EL (cell line): ENCODE measurements around the gene PSG3.
"Not testable (repeated sequence)": the region's sequence is repeated elsewhere in the genome, so short reads cannot be mapped to it uniquely, and the experiment has no call there.

Experiments
- DNase-seq: peaks from one replicate; pipeline ENCODE4 v3.0.0-alpha.2; 2016

PSG3 gene

DNA sequence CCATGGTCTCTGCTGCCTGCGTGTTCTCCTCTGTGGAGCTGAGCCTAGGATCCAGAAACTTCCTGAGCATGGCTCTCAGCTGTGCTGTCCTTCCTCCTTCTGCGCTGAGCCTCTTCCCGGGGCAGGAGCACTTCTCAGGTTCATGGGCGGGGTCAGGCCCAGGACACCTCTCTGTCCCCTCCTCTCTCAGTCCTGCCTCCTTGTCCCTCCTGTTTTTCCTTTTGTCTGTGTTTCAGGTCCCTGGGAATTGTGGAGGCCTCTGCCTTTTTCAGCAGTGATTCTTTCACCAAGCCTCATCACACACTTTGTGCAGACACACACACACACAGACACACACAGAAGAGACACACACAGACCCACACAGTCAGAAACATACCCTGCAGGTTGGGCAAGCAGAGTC, at the start of gene PSG3:
PSG3 (minus strand) TSS at position 101 of the 400 bp plus-strand sequence; CDS start at position 4, 97 bp downstream.
- not testable (repeated sequence) for DNase-seq

DNA sequence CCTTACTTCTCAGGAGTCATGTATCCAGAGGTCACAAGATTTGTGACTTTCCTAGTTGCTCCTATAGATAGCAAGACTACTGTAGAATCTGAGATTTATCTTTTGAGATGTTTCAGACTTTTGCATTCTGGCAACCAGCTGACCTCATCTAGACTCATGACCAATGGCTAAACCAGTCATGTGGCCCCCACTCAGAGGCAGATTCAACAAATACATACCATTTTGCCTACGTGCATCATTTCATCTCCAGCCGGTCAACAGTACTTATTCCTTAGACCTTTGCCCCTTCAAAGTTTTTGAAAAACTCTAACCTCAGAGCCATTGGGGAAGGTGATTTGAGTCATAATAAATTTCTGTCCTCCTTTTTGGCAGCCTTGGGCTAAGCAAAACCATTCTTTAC, 48.5 kb upstream of the PSG3 start:
- DNase-seq = not testable (repeated sequence)

DNA sequence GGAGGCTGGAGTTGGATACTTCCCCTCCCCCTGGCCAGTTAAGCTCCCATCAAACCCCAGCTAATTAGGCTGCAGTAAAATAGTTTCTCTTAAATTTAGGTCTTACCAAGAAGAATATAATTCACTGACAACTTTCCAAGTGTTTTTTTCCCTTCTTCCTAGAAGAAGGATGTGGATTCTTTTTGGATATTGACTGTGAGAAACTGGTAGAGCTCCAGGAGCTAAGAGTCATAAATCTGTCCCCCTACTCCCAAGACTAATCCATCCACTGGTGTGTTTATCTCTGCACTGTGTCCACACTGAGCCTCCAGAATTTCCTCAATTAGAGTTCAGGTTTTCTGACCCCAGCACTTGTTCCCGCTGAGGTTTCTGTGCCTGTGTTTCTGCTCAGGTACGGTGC, 47.5 kb upstream of the PSG3 start:
- DNase-seq = not testable (repeated sequence)

DNA sequence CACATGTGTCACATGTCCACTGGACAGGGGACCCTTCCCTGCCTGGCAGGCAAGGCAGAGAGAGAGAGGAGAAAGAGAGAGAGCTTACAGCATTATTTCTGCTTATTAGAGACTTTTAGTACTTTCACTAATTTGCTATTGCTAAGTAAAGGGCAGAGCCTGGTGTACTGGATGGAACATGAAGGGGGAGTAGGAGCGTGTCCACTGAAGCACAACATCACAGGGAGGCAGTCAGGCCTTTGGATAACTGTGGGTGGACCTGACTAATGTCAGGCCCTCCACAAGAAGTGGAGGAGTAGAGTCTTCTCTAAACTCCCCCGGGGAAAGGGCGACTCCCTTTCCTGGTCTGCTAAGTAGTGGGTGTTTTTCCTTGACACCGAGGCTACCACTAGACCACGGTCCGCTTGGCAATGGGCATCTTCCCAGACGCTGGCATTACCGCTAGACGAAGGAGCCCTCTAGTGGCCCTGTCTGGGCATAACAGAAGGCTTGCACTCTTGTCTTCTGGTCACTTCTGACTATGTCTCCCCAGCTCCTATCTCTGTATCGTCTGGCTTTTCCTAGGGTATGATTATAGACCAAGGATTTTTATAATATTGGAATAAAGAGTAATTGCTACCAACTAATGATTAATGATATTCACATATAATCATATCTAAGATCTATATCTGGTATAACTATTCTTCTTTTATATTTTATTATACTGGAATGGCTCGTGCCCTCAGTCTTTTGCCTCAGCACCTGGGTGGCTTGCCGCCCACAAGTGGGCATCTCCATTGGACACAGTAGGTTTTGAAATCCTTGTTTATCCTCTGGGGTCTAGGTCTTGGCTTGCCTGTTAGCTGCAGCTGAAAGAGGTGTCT, 36.7 kb upstream of the PSG3 start:
- peak; percentile 81 for DNase-seq

DNA sequence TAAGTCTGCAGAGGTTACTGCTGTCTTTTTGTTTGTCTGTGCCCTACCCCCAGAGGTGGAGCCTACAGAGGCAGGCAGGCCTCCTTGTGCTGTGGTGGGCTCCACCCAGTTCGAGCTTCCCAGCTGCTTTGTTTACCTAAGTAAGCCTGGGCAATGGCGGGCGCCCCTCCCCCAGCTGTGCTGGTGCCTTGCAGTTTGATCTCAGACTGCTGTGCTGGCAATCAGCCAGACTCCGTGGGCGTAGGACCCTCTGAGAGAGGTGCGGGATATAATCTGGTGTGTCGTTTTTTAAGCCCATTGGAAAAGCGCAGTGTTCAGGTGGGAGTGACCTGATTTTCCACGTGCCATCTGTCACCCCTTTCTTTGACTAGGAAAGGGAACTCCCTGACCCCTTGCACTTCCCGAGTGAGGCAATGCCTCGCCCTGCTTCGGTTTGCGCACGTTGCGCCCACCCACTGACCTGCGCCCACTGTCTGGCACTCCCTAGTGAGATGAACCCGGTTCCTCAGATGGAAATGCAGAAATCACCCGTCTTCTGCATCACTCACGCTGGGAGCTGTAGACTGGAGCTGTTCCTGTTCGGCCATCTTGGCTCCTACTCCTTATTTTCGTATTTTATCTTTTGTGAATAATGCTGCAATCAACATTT, 34.4 kb upstream of the PSG3 start:
- DNase-seq = not testable (repeated sequence)

DNA sequence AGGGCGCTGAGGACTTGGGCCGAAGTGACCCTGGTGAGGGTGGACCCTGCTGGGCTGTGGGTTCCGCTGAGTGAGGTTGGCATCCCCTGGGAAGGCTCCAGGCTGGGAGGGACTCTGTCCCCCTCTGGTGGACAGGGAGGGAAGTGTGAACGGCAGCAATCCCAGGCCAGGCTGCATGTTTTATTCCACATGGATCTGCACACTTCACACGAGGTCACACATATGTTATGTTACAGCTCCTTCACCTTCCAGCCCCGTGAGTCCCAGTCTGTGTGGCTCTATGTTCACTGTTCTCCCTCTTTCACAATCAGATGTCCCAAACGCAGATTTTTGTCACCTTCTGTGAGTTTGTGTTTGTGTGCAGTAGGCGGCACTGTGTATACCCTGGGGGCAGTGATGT, 27.0 kb upstream of the PSG3 start:
- not testable (repeated sequence) for DNase-seq

DNA sequence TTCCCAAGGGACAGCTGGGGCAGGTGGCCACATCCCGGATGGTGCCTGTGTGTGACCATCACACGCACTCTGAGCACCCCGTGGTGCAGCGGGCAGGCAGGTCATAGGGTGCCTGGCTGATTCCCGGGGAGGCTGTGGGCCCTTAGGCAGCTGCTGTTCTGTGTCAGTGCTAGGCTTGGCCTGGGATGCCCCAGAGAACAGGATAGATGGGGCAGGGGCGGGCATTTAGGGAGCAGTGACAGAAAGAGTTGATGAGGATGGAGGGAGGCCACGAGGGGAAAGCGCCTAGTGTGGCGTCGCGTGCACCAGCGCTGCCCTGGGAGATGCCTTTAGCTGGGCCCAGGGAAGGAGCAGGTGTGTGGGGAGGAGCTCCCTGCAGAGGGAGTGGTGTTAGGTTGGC, 26.6 kb upstream of the PSG3 start:
- not testable (repeated sequence) for DNase-seq

DNA sequence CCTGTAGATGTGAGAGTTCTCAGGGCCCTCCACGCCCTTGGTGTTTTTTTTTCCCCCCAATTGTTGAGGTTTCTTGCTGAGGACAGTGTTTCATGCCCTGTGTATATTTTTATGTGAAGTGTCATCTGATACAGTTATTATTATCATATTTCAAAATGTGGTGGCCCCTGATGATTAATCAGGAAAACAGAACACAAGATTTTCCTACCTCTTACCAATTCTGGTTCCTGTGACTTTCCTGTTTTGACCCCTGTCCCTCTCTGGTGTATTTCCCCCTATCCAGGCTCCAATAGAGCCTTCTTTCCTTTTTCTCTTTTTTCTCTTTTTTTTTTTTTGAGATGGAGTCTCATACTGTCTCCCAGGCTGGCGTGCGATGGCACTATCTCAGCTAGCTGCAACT, 24.6 kb upstream of the PSG3 start:
- DNase-seq = no peak

DNA sequence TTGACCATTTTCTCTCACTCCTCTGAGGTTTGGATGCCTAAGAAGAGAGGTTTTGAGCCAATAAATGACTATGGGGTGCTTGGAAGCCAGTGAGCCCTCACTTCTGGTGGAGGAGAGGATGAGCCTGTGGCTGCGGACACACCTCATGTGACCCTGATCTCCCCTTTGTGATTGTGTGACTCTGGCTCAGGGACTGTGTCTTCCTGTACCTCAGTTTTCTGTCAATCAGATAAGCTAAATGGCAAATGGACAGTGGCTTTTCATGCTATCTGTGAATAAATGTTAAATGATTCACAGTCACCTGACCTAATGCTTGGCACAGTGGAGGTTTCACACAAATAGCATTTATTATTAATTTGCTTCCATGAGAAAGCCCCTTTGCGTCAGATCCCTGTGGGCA, 22.5 kb upstream of the PSG3 start:
- peak; percentile 58 for DNase-seq

DNA sequence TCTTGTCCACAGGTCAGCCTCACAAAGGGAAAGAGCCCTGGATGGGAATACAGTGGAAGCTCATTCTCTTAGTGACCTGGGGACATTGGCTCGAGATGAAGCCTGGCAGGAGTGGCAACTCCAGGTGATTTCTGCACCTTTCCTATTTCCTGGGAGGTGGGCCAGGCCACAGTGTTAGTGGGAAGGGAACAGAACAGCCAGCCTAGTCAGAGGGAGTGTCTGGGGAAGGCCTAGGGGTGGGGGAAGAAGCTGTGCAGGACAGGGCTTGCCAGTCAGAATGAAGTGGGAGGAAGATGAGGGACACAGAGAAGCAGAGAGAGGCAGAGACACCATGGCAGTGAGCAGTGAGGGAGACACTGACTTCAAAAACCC, 21.6 kb upstream of the PSG3 start:
- not testable (repeated sequence) for DNase-seq

DNA sequence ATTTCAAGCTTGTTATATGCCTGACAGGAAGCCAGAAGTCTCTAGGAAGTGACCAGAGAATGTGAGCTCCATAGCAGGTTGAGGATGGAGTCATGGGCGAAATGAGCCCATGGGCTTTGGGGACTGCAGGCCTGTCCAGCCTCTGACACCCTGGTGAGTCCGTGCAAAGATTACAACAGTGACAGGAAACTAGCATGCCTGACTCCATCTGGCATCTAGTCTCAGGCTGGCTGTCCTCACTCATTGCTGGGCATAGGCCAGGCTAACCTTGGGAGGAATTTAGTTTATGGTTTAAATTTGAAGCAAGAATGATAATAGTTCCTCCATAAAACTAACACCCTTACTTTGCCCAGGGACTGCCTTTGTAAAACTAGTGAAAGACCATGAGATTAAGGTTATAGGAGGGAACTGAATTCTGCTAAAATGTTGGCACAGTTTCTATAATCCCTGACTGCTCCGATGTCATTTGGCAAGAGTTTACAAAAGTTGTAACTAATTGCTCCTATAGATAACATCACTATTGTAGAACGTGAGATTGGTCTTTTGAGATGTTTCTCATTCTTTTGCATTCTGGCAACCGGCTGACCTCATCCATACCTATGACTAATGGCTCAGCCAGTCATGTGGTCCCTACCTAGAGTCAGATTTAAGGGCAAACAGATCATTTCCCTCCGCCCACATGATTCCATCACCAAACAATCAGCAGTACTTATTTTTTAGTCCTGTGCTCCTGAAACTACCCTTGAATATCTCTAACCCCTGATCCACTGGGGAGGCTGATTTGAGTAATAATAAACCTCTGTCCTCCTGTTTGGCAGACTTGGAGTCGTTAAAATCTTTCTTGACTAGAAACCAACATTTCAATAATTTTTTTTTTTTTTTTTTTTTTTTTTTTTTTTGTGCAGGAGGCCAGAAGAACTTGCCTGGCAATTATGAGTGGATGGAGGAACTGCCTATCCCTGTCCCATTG, 21.0 kb upstream of the PSG3 start:
- peak; percentile 97 for DNase-seq

DNA sequence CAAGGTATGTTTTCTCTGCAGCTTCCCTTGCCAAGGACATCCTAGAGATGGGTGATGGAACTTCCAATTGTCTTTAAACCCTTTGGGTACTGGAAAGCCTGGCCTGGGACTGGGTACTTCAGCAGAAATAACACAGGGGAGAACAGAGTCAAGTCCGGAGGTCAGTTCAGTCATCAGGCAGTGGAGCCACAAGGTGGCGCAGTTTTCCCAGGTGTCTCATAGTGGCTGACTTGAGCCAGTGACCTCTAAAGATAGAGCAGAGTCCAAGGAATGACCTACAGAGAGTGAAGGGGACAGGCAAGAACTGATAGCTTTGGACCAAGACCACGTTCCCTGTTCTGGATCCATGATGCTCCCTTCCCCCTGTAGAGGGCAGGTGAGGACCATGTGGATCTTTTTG, 18.4 kb upstream of the PSG3 start:
- DNase-seq = peak; percentile 45

DNA sequence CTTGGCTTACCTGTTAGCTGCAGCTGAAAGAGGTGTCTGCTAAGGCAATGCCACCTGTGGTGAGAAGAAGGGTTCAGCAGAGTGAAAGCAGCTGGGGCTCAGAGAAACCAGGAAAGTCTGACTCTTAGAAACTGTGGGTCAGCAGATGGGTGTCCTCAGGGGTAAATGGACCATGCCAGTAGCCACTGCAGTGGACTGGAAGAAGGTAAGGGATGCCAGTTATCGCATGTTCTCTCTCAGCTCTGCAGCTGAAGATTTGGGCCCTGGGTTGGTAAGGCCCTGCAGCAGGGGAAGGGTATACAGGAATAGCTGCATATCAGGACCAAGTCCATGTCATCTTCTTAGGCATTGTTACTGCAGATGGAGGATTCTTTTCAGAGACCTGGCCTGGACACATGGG, 12.0 kb upstream of the PSG3 start:
- not testable (repeated sequence) for DNase-seq

DNA sequence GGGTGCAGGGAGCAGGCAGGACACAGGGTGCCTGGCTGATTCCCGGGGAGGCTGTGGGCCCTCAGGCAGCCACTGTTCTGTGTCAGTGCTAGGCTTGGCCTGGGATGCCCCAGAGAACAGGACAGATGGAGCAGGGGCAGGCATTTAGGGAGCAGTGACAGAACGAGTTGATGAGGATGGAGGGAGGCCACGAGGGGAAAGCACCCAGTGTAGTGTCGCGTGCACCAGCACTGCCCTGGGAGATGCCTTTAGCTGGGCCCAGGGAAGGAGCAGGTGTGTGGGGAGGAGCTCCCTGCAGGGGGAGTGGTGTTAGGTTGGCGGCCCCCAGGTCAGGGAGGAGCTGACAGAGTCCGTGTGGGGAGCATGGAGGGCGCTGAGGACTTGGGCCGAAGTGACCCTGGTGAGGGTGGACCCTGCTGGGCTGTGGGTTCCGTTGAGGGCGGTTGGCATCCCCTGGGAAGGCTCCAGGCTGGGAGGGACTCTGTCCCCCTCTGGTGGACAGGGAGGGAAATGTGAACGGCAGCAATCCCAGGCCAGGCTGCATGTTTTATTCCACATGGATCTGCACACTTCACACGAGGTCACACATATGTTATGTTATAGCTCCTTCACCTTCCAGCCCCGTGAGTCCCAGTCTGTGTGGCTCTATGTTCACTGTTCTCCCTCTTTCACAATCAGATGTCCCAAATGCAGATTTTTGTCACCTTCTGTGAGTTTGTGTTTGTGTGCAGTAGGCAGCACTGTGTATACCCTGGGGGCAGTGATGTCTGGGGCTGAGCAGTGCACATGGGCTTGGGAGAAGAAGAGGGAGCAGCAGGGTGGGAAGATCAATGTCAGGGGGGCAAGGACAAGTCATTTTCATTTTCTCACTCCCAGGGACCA, 1.7 kb upstream of the PSG3 start:
- peak; percentile 41 for DNase-seq

DNA sequence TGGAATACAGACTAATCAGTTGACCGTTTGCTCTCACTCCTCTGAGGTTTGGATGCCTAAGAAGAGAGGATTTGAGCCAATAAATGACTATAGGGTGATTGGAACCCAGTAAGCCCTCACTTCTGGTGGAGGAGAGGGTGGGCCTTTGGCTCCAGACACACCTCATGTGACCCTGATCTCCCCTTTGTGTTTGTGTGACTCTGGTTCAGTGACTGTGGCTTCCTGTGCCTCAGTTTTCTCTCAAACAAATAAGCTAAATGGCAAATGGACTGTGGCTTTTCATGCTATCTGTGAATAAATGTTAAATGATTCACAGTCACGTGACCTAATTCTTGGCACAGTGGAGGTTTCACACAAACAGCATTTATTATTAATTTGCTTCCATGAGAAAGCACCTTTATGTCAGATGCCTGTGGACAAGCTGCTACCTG, 2.7 kb downstream of the PSG3 start:
- DNase-seq = peak; percentile 64

DNA sequence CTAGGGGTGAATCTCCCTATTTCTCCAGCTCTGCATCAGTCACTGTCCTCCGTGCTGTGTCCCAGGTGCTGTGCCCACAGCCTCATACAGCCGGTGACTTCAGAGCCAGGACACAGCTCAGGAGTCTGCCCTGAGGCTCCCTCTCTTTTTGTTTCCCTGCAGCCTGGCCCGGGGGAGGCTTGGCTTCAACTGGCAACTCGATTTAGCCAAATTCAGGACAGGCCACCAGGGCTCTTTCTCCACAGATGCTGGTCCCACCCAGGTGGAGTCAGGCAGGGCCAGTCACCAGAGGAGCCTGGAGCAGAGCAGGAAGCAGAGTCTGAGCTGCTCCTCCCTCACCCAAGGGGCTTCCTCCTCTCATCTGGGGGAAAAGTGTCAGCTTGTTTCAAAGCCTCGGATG, 11.9 kb downstream of the PSG3 start:
- not testable (repeated sequence) for DNase-seq

DNA sequence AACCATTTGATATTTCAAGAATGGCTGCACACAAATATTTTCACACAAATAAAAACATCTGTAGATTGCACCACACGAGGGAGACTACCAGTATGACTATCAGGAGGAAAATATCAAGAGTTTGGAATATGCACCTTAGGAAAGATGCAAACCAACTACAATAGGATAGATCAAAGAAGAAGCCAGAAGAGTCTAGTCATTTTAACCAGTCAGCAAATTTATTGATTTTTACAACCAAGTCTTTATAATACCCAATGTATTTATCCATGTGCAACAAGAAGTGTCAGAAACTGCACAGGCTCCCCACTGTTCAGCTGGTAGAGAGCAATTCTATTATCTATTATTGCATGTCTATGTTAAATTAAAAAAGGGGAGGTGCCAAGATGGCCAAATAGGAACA, 26.3 kb downstream of the PSG3 start:
- not testable (repeated sequence) for DNase-seq

DNA sequence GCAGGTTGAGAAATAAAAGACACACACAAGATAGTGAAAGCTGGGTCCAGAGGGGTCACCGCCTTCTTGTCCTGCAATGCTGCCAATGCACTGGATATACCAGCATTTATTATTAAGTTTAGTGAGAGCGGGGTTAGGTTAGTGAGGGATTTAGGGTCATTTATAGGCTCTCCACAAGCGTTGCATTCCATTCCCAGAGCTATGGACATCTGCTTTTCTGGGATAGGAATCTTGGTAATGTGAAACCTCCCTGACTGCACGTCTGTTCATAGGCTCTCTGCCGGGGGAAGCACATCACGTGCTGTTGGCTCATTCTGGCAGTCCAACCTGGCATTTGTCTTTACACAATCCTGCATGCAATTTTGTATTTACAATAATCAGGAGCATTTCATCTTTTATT, 27.5 kb downstream of the PSG3 start:
- peak; percentile 5 for DNase-seq

DNA sequence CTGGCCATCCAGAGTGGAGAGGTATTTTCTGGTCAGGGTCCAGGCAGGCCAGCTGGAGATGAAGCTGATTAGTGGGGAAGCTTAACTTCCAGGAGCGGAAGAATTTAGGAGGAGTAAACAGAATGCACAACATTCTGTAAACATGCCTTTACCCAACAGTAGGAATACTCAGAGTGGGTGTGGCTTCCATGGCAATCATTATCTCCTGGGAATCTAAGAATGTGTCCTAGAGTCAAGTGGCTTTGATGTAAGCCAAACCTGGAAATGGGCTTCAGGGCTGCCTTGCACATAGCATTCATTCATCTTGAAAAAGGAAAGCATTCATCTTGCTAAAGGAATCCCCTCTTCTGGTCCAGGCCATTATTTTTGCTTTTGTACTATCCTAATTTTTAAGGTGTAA, 29.3 kb downstream of the PSG3 start:
- not testable (repeated sequence) for DNase-seq

DNA sequence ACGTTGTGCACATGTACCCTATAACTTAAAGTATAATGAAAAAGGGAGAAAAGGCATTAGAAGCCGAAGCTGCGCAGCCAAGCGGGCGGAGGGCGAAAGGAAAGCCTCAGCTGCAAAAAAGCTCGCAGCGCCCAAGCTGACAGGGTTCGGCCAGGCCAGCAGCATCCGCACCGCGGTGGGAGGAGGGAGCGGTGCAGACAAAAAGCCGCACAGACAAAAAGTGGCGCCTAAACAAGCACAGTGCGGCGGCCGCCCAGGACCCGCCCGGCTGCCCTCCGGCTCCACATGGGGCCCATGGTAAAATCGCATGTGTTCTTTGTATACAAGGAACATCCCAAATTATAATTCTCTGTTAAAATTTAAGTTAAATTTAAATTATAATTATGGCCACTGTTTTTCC, 42.4 kb downstream of the PSG3 start:
- no peak for DNase-seq

DNA sequence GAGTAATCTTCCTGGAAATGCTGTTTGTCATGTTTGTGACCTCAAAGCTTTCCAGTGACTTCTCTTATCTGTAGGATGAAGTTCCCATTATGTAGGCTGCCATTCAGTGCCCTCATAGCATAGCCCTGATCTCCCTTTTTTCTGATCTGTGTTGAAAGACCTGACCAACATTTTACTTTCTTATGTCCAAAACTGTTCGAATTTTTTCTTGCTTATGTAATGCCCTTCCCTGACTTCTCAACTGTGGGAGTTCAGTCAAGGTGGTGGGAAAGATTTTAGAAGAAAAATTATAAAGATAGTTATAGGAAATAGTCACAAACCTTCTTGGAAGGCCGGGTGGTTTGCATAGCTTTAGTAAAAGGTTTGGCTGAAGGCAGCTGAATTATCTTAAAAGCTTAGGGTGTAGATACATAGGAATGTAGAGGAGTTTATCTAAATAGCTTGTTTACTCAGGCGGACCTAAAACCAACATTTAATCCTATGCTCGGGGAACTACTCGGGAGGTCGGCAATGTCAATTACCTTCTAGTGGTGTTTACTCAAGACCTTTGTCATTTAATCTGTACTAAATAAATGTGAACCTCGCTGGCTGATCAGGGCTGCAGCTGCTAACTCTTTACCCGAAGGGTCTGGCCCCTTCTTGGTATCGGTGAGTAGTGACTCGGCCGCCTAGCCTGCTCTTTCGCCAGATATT, 44.3 kb downstream of the PSG3 start:
- DNase-seq = no peak
